Measurements from ENCODE around the gene UIMC1.

DNA sequence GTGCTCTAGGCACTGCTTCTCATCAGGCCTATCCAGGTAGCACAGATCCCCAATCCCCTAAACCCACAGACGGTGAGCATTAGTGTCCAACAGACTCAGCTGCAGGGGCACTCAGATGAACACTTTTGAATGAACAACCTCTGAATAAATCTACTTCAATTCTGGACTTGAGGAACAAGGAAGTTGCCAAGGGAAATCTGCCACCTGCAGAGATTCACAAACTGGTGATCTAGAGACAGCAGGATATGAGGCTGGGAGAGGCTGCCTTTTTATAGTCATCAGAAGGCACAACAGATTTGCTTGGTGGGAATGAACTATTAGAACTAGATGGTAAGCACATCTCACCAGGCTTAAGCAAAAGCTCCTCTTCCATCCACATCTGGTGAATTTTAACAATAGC, 100.5 kb downstream of the UIMC1 start:
- no peak for TF ChIP-seq POLR2A (IDR thresholded peaks at IDR 0.05)
- TF ChIP-seq, protein P1, sequence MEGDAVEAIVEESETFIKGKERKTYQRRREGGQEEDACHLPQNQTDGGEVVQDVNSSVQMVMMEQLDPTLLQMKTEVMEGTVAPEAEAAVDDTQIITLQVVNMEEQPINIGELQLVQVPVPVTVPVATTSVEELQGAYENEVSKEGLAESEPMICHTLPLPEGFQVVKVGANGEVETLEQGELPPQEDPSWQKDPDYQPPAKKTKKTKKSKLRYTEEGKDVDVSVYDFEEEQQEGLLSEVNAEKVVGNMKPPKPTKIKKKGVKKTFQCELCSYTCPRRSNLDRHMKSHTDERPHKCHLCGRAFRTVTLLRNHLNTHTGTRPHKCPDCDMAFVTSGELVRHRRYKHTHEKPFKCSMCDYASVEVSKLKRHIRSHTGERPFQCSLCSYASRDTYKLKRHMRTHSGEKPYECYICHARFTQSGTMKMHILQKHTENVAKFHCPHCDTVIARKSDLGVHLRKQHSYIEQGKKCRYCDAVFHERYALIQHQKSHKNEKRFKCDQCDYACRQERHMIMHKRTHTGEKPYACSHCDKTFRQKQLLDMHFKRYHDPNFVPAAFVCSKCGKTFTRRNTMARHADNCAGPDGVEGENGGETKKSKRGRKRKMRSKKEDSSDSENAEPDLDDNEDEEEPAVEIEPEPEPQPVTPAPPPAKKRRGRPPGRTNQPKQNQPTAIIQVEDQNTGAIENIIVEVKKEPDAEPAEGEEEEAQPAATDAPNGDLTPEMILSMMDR (IDR thresholded peaks at IDR 0.05), result no peak

All from testis (tissue), 2 donors.